Measurements from ENCODE around the gene NRIP3. TPM values are rescaled to one million over a fixed set of nuclear protein-coding genes. Genes with fewer than 3 reads are reported as not detected.

Gene NRIP3
- polyA plus RNA-seq, 1 experiment, result 4.7 TPM

- TF ChIP-seq CTCF (IDR thresholded peaks at IDR 0.05; ENCODE audit: insufficient read depth, low read depth, low read length), result no peak
- POLR2A ChIA-PET, result no interaction called here
- DNase-seq (ENCODE audit: low read depth), result no peak
- Histone ChIP-seq H3K36me3 (ENCODE audit: control insufficient read depth, insufficient read depth, low read length) (no peaks in the 10 kb centered on the region), H3K4me3 (ENCODE audit: low read depth, low read length) (no peak overlapping the region), H3K27me3 (ENCODE audit: control insufficient read depth, insufficient read depth, low read length) (peaks cover 7% of the 10 kb centered on the region)
- CTCF ChIA-PET, result no interaction called here
Observed at GRCh38 chr11:9008661-9009060, 4.9 kb upstream of the NRIP3 start.

- Histone ChIP-seq H3K36me3 (ENCODE audit: control insufficient read depth, insufficient read depth, low read length) (no peaks in the 10 kb centered on the region), H3K4me3 (ENCODE audit: low read depth, low read length) (no peak overlapping the region), H3K27me3 (ENCODE audit: control insufficient read depth, insufficient read depth, low read length) (peaks cover 7% of the 10 kb centered on the region)
- ChIA-PET POLR2A (no interaction called here), CTCF (no interaction called here)
- no peak for TF ChIP-seq CTCF (IDR thresholded peaks at IDR 0.05; ENCODE audit: insufficient read depth, low read depth, low read length)
- DNase-seq (ENCODE audit: low read depth), result no peak
Observed at GRCh38 chr11:9008011-9008550, 4.3 kb upstream of the NRIP3 start.

GRCh38 chr11:9005087-9005486 lies 1.3 kb upstream of the NRIP3 start:
- DNase-seq (ENCODE audit: low read depth), result no peak
- TF ChIP-seq CTCF (IDR thresholded peaks at IDR 0.05; ENCODE audit: insufficient read depth, low read depth, low read length), result no peak
- Histone ChIP-seq H3K4me3 (ENCODE audit: low read depth, low read length) (no peak overlapping the region), H3K36me3 (ENCODE audit: control insufficient read depth, insufficient read depth, low read length) (no peaks in the 10 kb centered on the region), H3K27me3 (ENCODE audit: control insufficient read depth, insufficient read depth, low read length) (peaks cover 7% of the 10 kb centered on the region)
- POLR2A ChIA-PET, result no interaction called here
- CTCF ChIA-PET, result interaction anchor here (0.6 to 3.2 kb wide), 2 partner anchors 10 to 15 kb away, joined by 3 to 16 read pairs; no protein-coding TSS in a partner anchor

GRCh38 chr11:9004183-9004926 lies 554 bp upstream of the NRIP3 start:
- no peak for DNase-seq (ENCODE audit: low read depth)
- H3K27me3 ChIP-seq (ENCODE audit: control insufficient read depth, insufficient read depth, low read length), result peaks cover 7% of the 10 kb centered on the region
- H3K4me3 ChIP-seq (ENCODE audit: low read depth, low read length), result peak overlapping the region; percentile 50
- no peak for TF ChIP-seq CTCF (IDR thresholded peaks at IDR 0.05; ENCODE audit: insufficient read depth, low read depth, low read length)
- ChIA-PET CTCF (interaction anchor here (3.2 to 4.9 kb wide), 2 partner anchors 11 kb away, joined by 16 to 18 read pairs; no protein-coding TSS in a partner anchor), POLR2A (interaction anchor here (0.7 kb wide), 1 partner anchor 25 kb away, joined by 3 read pairs; no protein-coding TSS in a partner anchor)
- no peaks in the 10 kb centered on the region for H3K36me3 ChIP-seq (ENCODE audit: control insufficient read depth, insufficient read depth, low read length)

GRCh38 chr11:9002920-9003572 lies 755 bp downstream of the NRIP3 start:
- Histone ChIP-seq H3K36me3 (ENCODE audit: control insufficient read depth, insufficient read depth, low read length) (no peaks in the 10 kb centered on the region), H3K4me3 (ENCODE audit: low read depth, low read length) (peak overlapping the region; percentile 50), H3K27me3 (ENCODE audit: control insufficient read depth, insufficient read depth, low read length) (peaks cover 7% of the 10 kb centered on the region)
- ChIA-PET POLR2A (interaction anchor here (0.6 kb wide), 2 partner anchors 487 to 872 kb away, joined by 3 to 6 read pairs; no protein-coding TSS in a partner anchor), CTCF (interaction anchor here (1.1 to 4.9 kb wide), 5 partner anchors 12 to 503 kb away, joined by 3 to 18 read pairs (median 3); no protein-coding TSS in a partner anchor)
- DNase-seq (ENCODE audit: low read depth), result no peak
- TF ChIP-seq CTCF (IDR thresholded peaks at IDR 0.05; ENCODE audit: insufficient read depth, low read depth, low read length), result no peak

Data from BJ (cell line).